ENCODE results near the gene MAML2. TPM values are rescaled to one million over a fixed set of nuclear protein-coding genes. Genes with fewer than 3 reads are reported as not detected.

Gene MAML2
- total RNA-seq, 2 experiments from 2014 or later, result 0.15 to 1.0 TPM

- BruUV-seq (replicated peaks), result no TSS peak
- Histone ChIP-seq H3K9me2 (ENCODE audit: insufficient read depth, low read length) (no peaks in the 10 kb centered on the region), H3K27ac (ENCODE audit: low read depth, low read length, poor library complexity, severe bottlenecking) (no peak overlapping the region), H3K4me1 (ENCODE audit: insufficient read depth, low read length, poor library complexity, severe bottlenecking) (no peaks in the 10 kb centered on the region), H2AFZ (ENCODE audit: low read length) (no peak overlapping the region), H3K4me2 (ENCODE audit: low read length) (no peak overlapping the region), H4K20me1 (ENCODE audit: insufficient read depth, low read length) (no peaks in the 10 kb centered on the region), H3K4me3 (ENCODE audit: low read depth, low read length, poor library complexity, severe bottlenecking) (no peak overlapping the region), H3K36me3 (ENCODE audit: insufficient read depth, low read length) (no peaks in the 10 kb centered on the region), H3K9me3 (ENCODE audit: low read length) (no peaks in the 10 kb centered on the region), H3K79me2 (ENCODE audit: insufficient read depth, low read depth, low read length) (no peaks in the 10 kb centered on the region)
- POLR2A ChIA-PET, result interaction anchor here (0.6 kb wide), 1 partner anchor 197 kb away, joined by 4 read pairs; no protein-coding TSS in a partner anchor
- CTCF ChIA-PET (ENCODE audit: unreplicated experiment), result no interaction called here
- DNase-seq (ENCODE audit: low spot score), result no peak
- TF ChIP-seq CTCF (conservative IDR thresholded peaks at IDR 0.05; ENCODE audit: low read length) (no peak), EZH2phosphoT487 (IDR thresholded peaks at IDR 0.05; ENCODE audit: borderline replicate concordance, low read depth, low read length) (no peak)
- intact Hi-C loops (cut with micrococcal nuclease; ENCODE audit: unreplicated experiment), result no loop called here
These were observed 195.8 kb downstream of the MAML2 start for GRCh38 chr11:96147186-96147585.

DNA sequence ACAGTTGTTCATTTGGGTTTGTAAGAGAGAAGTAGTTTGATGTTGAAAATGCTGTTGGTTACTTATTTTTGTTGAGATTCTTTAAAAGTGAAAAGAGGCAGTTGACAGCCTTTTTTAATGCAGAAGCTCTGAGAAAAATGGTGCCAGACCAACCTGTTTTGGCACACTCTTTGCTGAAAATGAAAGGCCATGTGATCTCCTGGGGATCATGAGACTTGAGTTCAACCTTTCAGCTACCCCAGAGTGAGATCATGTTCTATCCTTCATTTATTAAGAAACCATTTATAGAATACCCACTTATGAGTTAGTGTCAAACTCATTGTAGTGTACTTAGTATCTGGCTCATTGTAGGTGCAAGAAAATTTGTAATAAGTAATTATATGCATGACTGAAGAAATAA, 196.2 kb downstream of the MAML2 start:
- DNase-seq (ENCODE audit: low spot score), result no peak
- no peak overlapping the region for H3K4me2 ChIP-seq (ENCODE audit: low read length)
- H3K4me3 ChIP-seq (ENCODE audit: low read depth, low read length, poor library complexity, severe bottlenecking), result no peak overlapping the region
- TF ChIP-seq EZH2phosphoT487 (IDR thresholded peaks at IDR 0.05; ENCODE audit: borderline replicate concordance, low read depth, low read length), result no peak
- TF ChIP-seq CTCF (conservative IDR thresholded peaks at IDR 0.05; ENCODE audit: low read length), result no peak
- no peaks in the 10 kb centered on the region for H4K20me1 ChIP-seq (ENCODE audit: insufficient read depth, low read length)
- no peak overlapping the region for H2AFZ ChIP-seq (ENCODE audit: low read length)
- no peaks in the 10 kb centered on the region for H3K36me3 ChIP-seq (ENCODE audit: insufficient read depth, low read length)
- ChIA-PET CTCF (ENCODE audit: unreplicated experiment) (no interaction called here), POLR2A (interaction anchor here (0.6 kb wide), 1 partner anchor 197 kb away, joined by 4 read pairs; no protein-coding TSS in a partner anchor)
- H3K9me2 ChIP-seq (ENCODE audit: insufficient read depth, low read length), result no peaks in the 10 kb centered on the region
- intact Hi-C loops (cut with micrococcal nuclease; ENCODE audit: unreplicated experiment), result no loop called here
- no peak overlapping the region for H3K27ac ChIP-seq (ENCODE audit: low read depth, low read length, poor library complexity, severe bottlenecking)
- no peaks in the 10 kb centered on the region for H3K79me2 ChIP-seq (ENCODE audit: insufficient read depth, low read depth, low read length)
- no TSS peak for BruUV-seq (replicated peaks)
- H3K4me1 ChIP-seq (ENCODE audit: insufficient read depth, low read length, poor library complexity, severe bottlenecking), result no peaks in the 10 kb centered on the region
- H3K9me3 ChIP-seq (ENCODE audit: low read length), result no peaks in the 10 kb centered on the region

GRCh38 chr11:96145163-96145585, 197.8 kb downstream of the MAML2 start:
- H3K4me3 ChIP-seq (ENCODE audit: low read depth, low read length, poor library complexity, severe bottlenecking), result no peak overlapping the region
- no peaks in the 10 kb centered on the region for H3K9me3 ChIP-seq (ENCODE audit: low read length)
- DNase-seq (ENCODE audit: low spot score), result no peak
- ChIA-PET CTCF (ENCODE audit: unreplicated experiment) (no interaction called here), POLR2A (no interaction called here)
- H3K4me2 ChIP-seq (ENCODE audit: low read length), result no peak overlapping the region
- H2AFZ ChIP-seq (ENCODE audit: low read length), result no peak overlapping the region
- TF ChIP-seq EZH2phosphoT487 (IDR thresholded peaks at IDR 0.05; ENCODE audit: borderline replicate concordance, low read depth, low read length) (no peak), CTCF (conservative IDR thresholded peaks at IDR 0.05; ENCODE audit: low read length) (no peak)
- H3K79me2 ChIP-seq (ENCODE audit: insufficient read depth, low read depth, low read length), result no peaks in the 10 kb centered on the region
- H3K36me3 ChIP-seq (ENCODE audit: insufficient read depth, low read length), result no peaks in the 10 kb centered on the region
- H3K9me2 ChIP-seq (ENCODE audit: insufficient read depth, low read length), result no peaks in the 10 kb centered on the region
- no peaks in the 10 kb centered on the region for H4K20me1 ChIP-seq (ENCODE audit: insufficient read depth, low read length)
- no peaks in the 10 kb centered on the region for H3K4me1 ChIP-seq (ENCODE audit: insufficient read depth, low read length, poor library complexity, severe bottlenecking)
- intact Hi-C loops (cut with micrococcal nuclease; ENCODE audit: unreplicated experiment), result no loop called here
- no peak overlapping the region for H3K27ac ChIP-seq (ENCODE audit: low read depth, low read length, poor library complexity, severe bottlenecking)
- BruUV-seq (replicated peaks), result no TSS peak
